AG09319 (cell line): Measurements from ENCODE around the gene TSPAN10.

Source experiments
- DNase-seq: peaks from one replicate; pipeline ENCODE4 v3.0.0-alpha.2; 2010; ENCODE audit warnings: low read depth; ENCODE audit errors: extremely low read depth
- TF ChIP-seq, protein P1 (sequence below): IDR thresholded peaks from 2 replicates; pipeline ENCODE4 v1.5.1; 2011; ENCODE audit warnings: low read depth, mild to moderate bottlenecking, inconsistent platforms, low read length, moderate library complexity

TSPAN10 gene

DNA sequence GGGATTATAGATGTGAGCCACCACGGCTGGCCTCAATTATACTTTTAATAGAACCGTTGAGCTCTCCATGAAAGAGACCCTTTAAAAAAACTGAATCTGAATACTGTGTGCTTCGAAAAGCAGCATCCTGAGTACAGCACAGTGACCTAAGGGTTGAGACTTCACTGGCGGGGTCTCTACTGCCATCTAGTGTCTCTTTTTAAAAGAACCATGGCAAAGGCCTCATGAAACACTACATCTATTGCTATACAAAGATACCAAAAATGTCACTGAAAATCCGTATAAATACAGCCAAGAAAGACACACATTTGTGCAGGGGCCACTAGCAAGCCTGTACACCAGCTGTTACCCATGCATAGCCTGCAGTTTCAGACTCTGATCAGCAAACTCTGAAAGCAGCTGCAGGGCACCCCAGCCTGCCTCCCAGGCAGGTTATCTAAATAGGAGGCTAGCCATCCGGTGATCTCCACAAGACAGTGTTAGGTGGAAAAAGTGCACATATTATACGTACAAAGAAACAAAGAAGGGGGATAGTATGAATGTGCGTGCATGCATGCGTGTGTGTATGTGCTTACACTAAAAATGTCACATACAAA is 35.4 kb upstream of the TSPAN10 start:
- TF ChIP-seq, protein P1, sequence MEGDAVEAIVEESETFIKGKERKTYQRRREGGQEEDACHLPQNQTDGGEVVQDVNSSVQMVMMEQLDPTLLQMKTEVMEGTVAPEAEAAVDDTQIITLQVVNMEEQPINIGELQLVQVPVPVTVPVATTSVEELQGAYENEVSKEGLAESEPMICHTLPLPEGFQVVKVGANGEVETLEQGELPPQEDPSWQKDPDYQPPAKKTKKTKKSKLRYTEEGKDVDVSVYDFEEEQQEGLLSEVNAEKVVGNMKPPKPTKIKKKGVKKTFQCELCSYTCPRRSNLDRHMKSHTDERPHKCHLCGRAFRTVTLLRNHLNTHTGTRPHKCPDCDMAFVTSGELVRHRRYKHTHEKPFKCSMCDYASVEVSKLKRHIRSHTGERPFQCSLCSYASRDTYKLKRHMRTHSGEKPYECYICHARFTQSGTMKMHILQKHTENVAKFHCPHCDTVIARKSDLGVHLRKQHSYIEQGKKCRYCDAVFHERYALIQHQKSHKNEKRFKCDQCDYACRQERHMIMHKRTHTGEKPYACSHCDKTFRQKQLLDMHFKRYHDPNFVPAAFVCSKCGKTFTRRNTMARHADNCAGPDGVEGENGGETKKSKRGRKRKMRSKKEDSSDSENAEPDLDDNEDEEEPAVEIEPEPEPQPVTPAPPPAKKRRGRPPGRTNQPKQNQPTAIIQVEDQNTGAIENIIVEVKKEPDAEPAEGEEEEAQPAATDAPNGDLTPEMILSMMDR, result peak; percentile 75
- peak; percentile 37 for DNase-seq

DNA sequence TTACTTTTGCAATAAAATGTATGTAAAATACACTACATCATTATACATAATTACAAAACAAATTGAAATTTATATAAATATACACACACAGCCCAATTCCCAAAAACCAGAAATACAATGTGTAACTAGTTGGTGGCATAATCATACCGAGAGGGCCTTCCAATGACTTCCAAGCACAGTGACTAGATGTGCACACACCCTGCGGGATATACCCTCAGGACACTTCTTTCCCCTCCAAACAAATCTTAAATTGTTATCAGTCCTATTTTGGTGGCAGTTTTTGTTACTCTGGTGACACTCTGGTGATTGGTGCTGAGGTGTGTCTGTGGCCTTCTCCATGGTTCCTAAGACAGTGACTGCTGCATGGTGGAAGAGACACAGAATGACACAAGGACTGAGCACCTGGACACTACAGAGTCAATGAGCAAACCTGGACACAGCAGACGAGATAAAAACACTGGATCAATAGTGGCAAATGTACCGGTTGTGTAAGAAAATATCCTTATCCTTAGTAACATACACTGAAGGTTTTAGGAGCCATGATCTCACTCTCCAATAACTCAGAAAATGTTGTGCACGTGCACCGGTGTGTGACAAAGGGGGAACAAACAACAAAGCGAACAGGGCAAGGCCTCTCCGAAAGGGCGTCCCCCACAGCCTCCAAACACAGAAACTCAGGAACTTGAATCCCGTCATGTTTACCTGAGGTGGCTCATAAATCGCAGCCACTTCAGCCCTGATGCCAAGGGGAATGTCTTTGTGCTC is 33.0 kb upstream of the TSPAN10 start:
- no peak for DNase-seq
- TF ChIP-seq, protein P1, result no peak

DNA sequence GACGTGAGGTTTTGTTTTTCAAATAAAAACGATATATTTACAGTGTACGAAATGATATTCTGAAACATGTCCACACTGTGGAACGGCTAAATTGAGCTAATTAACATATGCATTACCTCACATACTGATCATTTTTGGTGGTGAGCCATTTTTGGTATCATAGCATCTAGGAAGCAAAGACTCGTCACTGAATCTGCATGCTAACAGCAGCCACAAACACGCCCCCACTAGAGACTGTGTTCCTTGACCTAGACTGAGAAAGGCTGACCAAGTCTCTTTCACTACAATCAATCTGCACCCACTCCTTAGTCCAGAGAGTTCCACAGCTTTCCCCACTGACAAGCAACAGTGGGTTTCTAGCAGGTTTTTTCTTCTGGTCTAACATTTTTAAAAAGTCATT is 29.6 kb upstream of the TSPAN10 start:
- no peak for DNase-seq

DNA sequence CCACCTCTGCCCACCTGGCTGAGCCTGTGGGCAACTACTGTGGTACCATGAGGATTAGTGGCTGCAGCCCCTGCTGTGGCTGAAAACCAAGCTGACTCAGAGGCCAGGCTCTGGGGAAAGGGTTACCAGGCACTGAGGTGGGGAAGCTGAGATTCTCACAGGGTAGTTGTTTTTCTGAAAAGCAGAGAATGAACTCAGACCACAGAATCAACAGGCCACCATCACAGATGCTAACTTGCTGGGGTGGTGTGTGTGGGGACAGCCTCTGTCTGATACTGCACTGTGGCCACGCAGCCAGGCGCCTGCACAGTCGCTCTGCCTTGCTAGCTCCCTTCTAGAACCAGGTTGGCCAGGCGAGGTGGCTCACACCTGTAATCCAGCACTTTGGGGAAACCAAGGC is 28.9 kb upstream of the TSPAN10 start:
- TF ChIP-seq, protein P1, result no peak
- DNase-seq, result no peak

More for the DNA sequence above, 29.6 kb upstream of the TSPAN10 start:
- TF ChIP-seq, protein P1, result no peak

DNA sequence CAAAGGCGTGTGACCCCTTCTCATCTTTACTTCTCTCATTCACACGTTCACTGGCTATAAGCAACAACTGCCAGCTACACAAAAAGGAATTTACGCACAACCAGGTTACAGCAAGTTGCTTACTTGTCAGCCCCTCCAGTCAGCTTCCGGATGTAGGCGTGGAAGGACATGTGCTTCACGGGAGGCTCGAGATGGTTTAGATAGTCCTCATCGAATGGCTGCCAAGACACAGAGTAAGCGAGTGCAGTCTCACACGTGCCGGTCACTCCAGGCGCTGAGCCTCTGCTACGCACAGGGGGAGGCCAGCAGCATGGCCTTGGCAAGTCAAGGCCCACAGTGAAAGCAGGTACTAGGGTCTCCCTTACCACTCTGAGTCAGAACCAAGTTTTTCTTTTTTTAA is 28.4 kb upstream of the TSPAN10 start:
- TF ChIP-seq, protein P1, result no peak

DNA sequence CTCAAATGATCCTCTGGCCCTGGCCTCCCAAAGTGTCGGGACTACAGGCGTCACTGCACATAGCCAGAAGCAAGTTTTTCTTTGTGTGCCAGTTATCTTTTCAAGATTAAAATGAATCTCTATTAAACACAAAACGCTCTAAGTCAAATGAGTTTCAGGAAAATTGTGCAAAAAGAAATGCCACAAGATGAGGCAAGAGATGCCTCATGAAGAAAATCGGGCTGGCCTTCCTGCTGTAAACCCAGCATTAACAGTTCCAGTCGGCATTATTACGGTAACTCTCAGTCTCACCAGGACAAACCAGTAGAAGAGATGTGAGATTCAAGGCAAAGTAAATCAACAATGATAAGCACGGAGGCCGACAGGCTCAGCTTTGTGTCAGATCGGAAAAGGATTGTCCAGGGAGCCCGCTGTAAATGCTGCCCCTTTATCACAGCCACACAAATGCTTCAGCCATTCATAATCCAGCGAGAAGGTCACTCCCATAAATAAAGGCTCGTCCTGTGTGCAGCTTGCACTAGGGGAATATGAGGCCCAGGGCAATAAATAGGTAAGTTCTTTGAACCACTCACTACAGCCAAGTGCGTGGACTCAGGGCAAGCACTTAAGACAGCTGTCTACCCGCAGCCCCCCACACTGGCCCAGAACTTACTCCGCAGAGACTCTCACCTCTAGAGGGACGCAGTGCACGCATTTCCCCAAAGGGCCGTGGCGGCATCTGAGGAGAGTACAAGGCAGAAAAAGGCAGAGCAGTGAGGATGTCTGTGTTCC is 27.3 kb upstream of the TSPAN10 start:
- TF ChIP-seq, protein P1, result no peak
- no peak for DNase-seq

More for the DNA sequence above, 28.4 kb upstream of the TSPAN10 start:
- no peak for DNase-seq
